CD4-positive, alpha-beta T cell (primary cell): ENCODE measurements around the gene GCK. TPM values are rescaled to one million over a fixed set of nuclear protein-coding genes. Genes with fewer than 3 reads are reported as not detected.

Experiments
- ATAC-seq: fragments of 200-7000 bp; cut with Tn5 transposase; one replicate; pipeline ENCODE4 v1.10.0; 2022; ENCODE audit warnings: mild to moderate bottlenecking; ENCODE audit not compliant: poor library complexity
- CTCF ChIA-PET: fragments of 350-600 bp; sonication (Branson Sonifier 250); formaldehyde crosslinking; loops from one replicate; lab custom pipeline; 2021; ENCODE audit warnings: antibody characterized with exemption, inconsistent platforms; lab: Charles Lee
- POLR2A ChIA-PET: fragments of 350-600 bp; sonication (Branson Sonifier 250); formaldehyde crosslinking; loops from one replicate; lab custom pipeline; 2021; ENCODE audit warnings: antibody characterized with exemption, inconsistent platforms; lab: Charles Lee
- DNase-seq, 14 experiments: peaks; one replicate each; pipeline ENCODE4 v3.0.0-alpha.2; 2013 to 2020; ENCODE audit warnings: mixed read lengths in 2 of 14
- H3K27ac ChIP-seq, 2 donors: one replicate each; pipeline versions ENCODE4 v1.5.1 to v1.7.0; 2013; ENCODE audit warnings: low read length in 2 of 2, low read depth in 1 of 2, mild to moderate bottlenecking in 1 of 2
- H3K27me3 ChIP-seq, 2 experiments: 1 replicate in 1 of 2; 2 replicates in 1 of 2; pipeline versions ENCODE4 v1.6.1 to v1.7.0; 2013; ENCODE audit warnings: low read length in 2 of 2, control low read depth in 1 of 2, mild to moderate bottlenecking in 1 of 2, moderate library complexity in 1 of 2; ENCODE audit not compliant: insufficient read depth in 2 of 2, control insufficient read depth in 1 of 2
- H3K36me3 ChIP-seq: one replicate; pipeline ENCODE4 v1.6.1; 2013; ENCODE audit warnings: low read length, control low read depth; ENCODE audit not compliant: insufficient read depth
- H3K4me1 ChIP-seq: one replicate; pipeline ENCODE4 v1.6.1; 2013; ENCODE audit warnings: low read length, control low read depth; ENCODE audit not compliant: insufficient read depth
- H3K4me3 ChIP-seq: one replicate; pipeline ENCODE4 v1.5.1; 2013; ENCODE audit warnings: mild to moderate bottlenecking, low read length, moderate library complexity
- H3K9me3 ChIP-seq, 2 experiments: 1 replicate in 1 of 2; 2 replicates in 1 of 2; pipeline versions ENCODE4 v1.6.1 to v1.7.0; 2013; ENCODE audit warnings: low read length in 2 of 2, mild to moderate bottlenecking in 2 of 2, control low read depth in 1 of 2, moderate library complexity in 1 of 2; ENCODE audit not compliant: control insufficient read depth in 1 of 2, insufficient read depth in 1 of 2
- H3K27ac Mint-ChIP-seq: one replicate; pipeline ENCODE4 v1.8.0; 2020; ENCODE audit warnings: mixed read lengths
- H3K27me3 Mint-ChIP-seq: one replicate; pipeline ENCODE4 v1.8.0; 2021; ENCODE audit warnings: mixed read lengths
- H3K36me3 Mint-ChIP-seq: one replicate; pipeline ENCODE4 v1.8.0; 2021; ENCODE audit warnings: low read depth, mixed read lengths
- H3K4me1 Mint-ChIP-seq: one replicate; pipeline ENCODE4 v1.8.0; 2021; ENCODE audit warnings: low read depth, mixed read lengths
- H3K4me3 Mint-ChIP-seq: one replicate; pipeline ENCODE4 v1.8.0; 2020; ENCODE audit warnings: mild to moderate bottlenecking, mixed read lengths
- H3K9me3 Mint-ChIP-seq: one replicate; pipeline ENCODE4 v1.8.0; 2020; ENCODE audit warnings: mixed read lengths
- intact Hi-C, 2 experiments: fragments of 100-400 bp; cut with DNase I in 1 of 2; cut with micrococcal nuclease in 1 of 2; formaldehyde crosslinking; loops; one replicate each; pipeline versions ENCODE4 v1.15.1 to v1.9.0; 2023 to 2025; cut with DNase I, micrococcal nuclease
- total RNA-seq, 174 experiments: library from RNA in 2 of 174; stranded (reverse) in 2 of 174; gene quantifications; one replicate each; pipeline ENCODE4 v1.2.3 and lab custom pipeline; 2021 to 2026
- TF ChIP-seq, protein P1 (sequence below): fragments of 200-600 bp; IDR thresholded peaks from one replicate; pipeline ENCODE4 v1.8.0; 2022; ENCODE audit warnings: antibody characterized with exemption, mild to moderate bottlenecking

GCK gene
- total RNA-seq, 2 experiments from 2014 or later = 0.47 to 0.71 TPM

DNA sequence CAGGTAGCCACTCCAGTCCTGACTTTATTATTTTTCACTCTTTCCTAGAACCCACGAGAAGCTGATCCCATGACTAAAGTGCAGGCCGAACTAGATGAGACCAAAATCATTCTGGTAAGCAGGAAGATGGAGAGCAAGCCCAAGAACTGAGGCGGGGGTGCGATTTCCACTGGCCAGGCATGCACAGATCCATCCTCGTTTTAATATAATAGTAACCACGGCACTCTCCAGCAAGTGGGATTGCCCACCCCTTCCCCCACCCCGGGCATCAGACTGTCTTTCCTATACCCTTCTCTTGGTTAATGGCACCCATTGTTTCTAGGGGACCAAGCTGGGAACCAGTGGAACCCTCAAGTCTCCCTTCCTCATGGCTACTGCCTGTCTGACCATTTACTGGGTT, 18.8 kb upstream of the GCK start:
- POLR2A ChIA-PET = no interaction called here
- no peak overlapping the region for H3K27ac ChIP-seq
- H3K4me1 Mint-ChIP-seq = peaks cover 18% of the 10 kb centered on the region
- H3K27me3 ChIP-seq = no peaks in the 10 kb centered on the region
- no peaks in the 10 kb centered on the region for H3K27me3 Mint-ChIP-seq
- peaks cover 89% of the 10 kb centered on the region for H3K36me3 Mint-ChIP-seq
- no peaks in the 10 kb centered on the region for H3K9me3 ChIP-seq
- no peaks in the 10 kb centered on the region for H3K9me3 Mint-ChIP-seq
- H3K36me3 ChIP-seq = peaks cover 93% of the 10 kb centered on the region
- peaks cover 5% of the 10 kb centered on the region for H3K4me1 ChIP-seq
- no peak for DNase-seq
- no peak overlapping the region for H3K4me3 ChIP-seq
- intact Hi-C loops = no loop called here
- H3K27ac Mint-ChIP-seq = no peak overlapping the region
- no peak for ATAC-seq
- no peak overlapping the region for H3K4me3 Mint-ChIP-seq
- CTCF ChIA-PET = no interaction called here
- TF ChIP-seq, protein P1, sequence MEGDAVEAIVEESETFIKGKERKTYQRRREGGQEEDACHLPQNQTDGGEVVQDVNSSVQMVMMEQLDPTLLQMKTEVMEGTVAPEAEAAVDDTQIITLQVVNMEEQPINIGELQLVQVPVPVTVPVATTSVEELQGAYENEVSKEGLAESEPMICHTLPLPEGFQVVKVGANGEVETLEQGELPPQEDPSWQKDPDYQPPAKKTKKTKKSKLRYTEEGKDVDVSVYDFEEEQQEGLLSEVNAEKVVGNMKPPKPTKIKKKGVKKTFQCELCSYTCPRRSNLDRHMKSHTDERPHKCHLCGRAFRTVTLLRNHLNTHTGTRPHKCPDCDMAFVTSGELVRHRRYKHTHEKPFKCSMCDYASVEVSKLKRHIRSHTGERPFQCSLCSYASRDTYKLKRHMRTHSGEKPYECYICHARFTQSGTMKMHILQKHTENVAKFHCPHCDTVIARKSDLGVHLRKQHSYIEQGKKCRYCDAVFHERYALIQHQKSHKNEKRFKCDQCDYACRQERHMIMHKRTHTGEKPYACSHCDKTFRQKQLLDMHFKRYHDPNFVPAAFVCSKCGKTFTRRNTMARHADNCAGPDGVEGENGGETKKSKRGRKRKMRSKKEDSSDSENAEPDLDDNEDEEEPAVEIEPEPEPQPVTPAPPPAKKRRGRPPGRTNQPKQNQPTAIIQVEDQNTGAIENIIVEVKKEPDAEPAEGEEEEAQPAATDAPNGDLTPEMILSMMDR = no peak

DNA sequence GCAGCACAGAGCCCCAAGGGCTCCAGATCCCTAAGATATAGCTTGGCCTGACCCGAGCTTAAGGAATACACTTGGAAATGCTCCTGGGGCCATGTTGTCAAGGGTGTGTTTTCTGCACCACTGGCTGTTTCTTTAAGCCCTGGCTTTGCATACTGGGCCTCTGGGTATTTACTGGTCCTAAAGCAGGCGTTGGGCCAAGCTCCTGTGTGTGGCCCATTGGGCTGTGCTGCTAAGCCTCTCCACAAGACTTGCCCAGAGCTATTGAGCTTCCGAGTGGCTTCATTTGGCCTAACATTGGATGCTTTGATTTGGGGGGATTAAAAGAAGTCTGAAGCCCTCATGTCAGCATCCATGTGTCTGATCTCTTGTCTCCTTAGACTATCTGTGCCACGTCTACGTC, 16.8 kb upstream of the GCK start:
- ATAC-seq (no peak), DNase-seq (no peak)
- peaks cover 36% of the 10 kb centered on the region for H3K4me1 Mint-ChIP-seq
- no peak overlapping the region for H3K4me3 Mint-ChIP-seq
- no peaks in the 10 kb centered on the region for H3K27me3 Mint-ChIP-seq
- H3K36me3 Mint-ChIP-seq = peaks cover 70% of the 10 kb centered on the region
- no peak overlapping the region for H3K4me3 ChIP-seq
- intact Hi-C loops = no loop called here
- H3K36me3 ChIP-seq = peaks cover 72% of the 10 kb centered on the region
- H3K27me3 ChIP-seq = no peaks in the 10 kb centered on the region
- H3K9me3 Mint-ChIP-seq = no peaks in the 10 kb centered on the region
- no peak overlapping the region for H3K27ac ChIP-seq
- no peaks in the 10 kb centered on the region for H3K9me3 ChIP-seq
- H3K27ac Mint-ChIP-seq = no peak overlapping the region
- H3K4me1 ChIP-seq = peaks cover 15% of the 10 kb centered on the region
- POLR2A ChIA-PET = no interaction called here
- CTCF ChIA-PET = no interaction called here
- TF ChIP-seq, protein P1 = no peak

DNA sequence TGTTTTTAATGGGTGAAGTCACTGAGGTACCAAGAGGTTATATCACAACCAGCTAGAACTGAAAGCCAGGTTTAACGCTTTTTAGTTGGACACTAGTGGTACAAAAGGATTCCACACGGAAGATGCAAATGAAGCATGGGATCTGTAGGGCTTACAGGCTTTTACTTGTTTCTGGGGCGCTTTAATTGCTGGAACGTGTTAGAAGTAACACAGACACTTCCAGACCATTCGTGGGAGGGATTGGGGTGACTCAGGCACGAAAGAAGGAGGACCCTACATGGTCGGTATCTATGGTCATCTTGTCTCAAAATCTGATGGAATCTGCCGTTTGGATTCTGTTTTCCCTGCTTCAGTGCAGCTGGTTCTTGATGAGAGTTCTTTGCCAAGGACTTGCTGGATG, 12.6 kb upstream of the GCK start:
- POLR2A ChIA-PET = interaction anchor here (1.2 to 2.0 kb wide), 2 partner anchors 56 to 288 kb away, joined by 4 to 12 read pairs; partner anchors contain the start of gene NUDCD3
- H3K27ac Mint-ChIP-seq = peak overlapping the region; percentile 62

More for the DNA sequence above, 12.6 kb upstream of the GCK start:
- intact Hi-C loops = loop anchor here (1.0 to 5.0 kb wide), 6 partner anchors 79 to 910 kb away; partner anchors contain the start of genes POLD2 (in 2 of the 2), NUDCD3 (in 1 of the 2), POLM (in 1 of the 2) and TBRG4 (in 1 of the 2)
- DNase-seq (no peak), ATAC-seq (no peak)
- peaks cover 33% of the 10 kb centered on the region for H3K36me3 Mint-ChIP-seq
- Histone ChIP-seq H3K27me3 (peaks cover 0 to 7% of the 10 kb centered on the region in 2 experiments), H3K4me1 (peaks cover 15% of the 10 kb centered on the region), H3K36me3 (peaks cover 32% of the 10 kb centered on the region), H3K9me3 (no peaks in the 10 kb centered on the region), H3K27ac (no peak overlapping the region), H3K4me3 (peak overlapping the region; percentile 89)
- CTCF ChIA-PET = interaction anchor here (0.8 to 1.5 kb wide), 2 partner anchors 55 to 289 kb away, joined by 3 read pairs; partner anchors contain the start of gene NUDCD3
- peaks cover 6% of the 10 kb centered on the region for H3K27me3 Mint-ChIP-seq
- H3K4me1 Mint-ChIP-seq = peaks cover 36% of the 10 kb centered on the region
- TF ChIP-seq, protein P1 = no peak
- no peaks in the 10 kb centered on the region for H3K9me3 Mint-ChIP-seq
- H3K4me3 Mint-ChIP-seq = peak overlapping the region; percentile 83
